Peyer's patch (tissue), 4 donors: ENCODE results near the gene BACH2.

Source experiments
- CTCF ChIP-seq, 6 experiments: fragments of 450-650 bp in 4 of 6; fragments of 200-600 bp in 2 of 6; sonication (generic) in 1 of 6; IDR thresholded peaks; one replicate each; pipeline ENCODE4 v1.5.1; 2017 to 2019; ENCODE audit warnings: antibody characterized with exemption in 6 of 6, mild to moderate bottlenecking in 3 of 6, moderate library complexity in 1 of 6
- POLR2A ChIP-seq, 2 donors: fragments of 450-650 bp; IDR thresholded peaks; one replicate each; pipeline ENCODE4 v1.5.1; 2017; ENCODE audit warnings: antibody characterized with exemption in 2 of 2, mild to moderate bottlenecking in 2 of 2, moderate library complexity in 2 of 2

GRCh38 chr6:89950446-89950845 is 346.2 kb downstream of the BACH2 start:
- no peak for TF ChIP-seq CTCF (IDR thresholded peaks at IDR 0.05)
- no peak for TF ChIP-seq POLR2A (IDR thresholded peaks at IDR 0.05)
